ENCODE data around the gene ARHGEF18.
A peak's percentile ranks its signal among the peaks of the same experiment; 100 is the strongest.

The ARHGEF18 gene

GRCh38 chr19:7312816-7313215 lies 35.9 kb upstream of the ARHGEF18 start:
- TF ChIP-seq CTCF (conservative IDR thresholded peaks at IDR 0.05; ENCODE audit: low read length), result no peak
- DNase-seq (ENCODE audit: low read depth), result no peak
- no peak overlapping the region for H3K4me3 ChIP-seq (ENCODE audit: low read length)

GRCh38 chr19:7318176-7318575 lies 30.6 kb upstream of the ARHGEF18 start:
- no peak overlapping the region for H3K4me3 ChIP-seq (ENCODE audit: low read length)
- TF ChIP-seq CTCF (conservative IDR thresholded peaks at IDR 0.05; ENCODE audit: low read length), result no peak
- no peak for DNase-seq (ENCODE audit: low read depth)

- TF ChIP-seq CTCF (conservative IDR thresholded peaks at IDR 0.05; ENCODE audit: low read length), result peak; percentile 34; the same call in 1 of the 2 replicates
- no peak overlapping the region for H3K4me3 ChIP-seq (ENCODE audit: low read length)
- DNase-seq (ENCODE audit: low read depth), result peak; percentile 5
Observed at GRCh38 chr19:7326105-7326877, 22.4 kb upstream of the ARHGEF18 start.

- H3K4me3 ChIP-seq (ENCODE audit: low read length), result no peak overlapping the region
- TF ChIP-seq CTCF (conservative IDR thresholded peaks at IDR 0.05; ENCODE audit: low read length), result no peak
- no peak for DNase-seq (ENCODE audit: low read depth)
Observed at GRCh38 chr19:7327802-7328201, 20.9 kb upstream of the ARHGEF18 start.

GRCh38 chr19:7328647-7329046 lies 20.1 kb upstream of the ARHGEF18 start:
- no peak for TF ChIP-seq CTCF (conservative IDR thresholded peaks at IDR 0.05; ENCODE audit: low read length)
- H3K4me3 ChIP-seq (ENCODE audit: low read length), result no peak overlapping the region
- DNase-seq (ENCODE audit: low read depth), result no peak

- H3K4me3 ChIP-seq (ENCODE audit: low read length), result no peak overlapping the region
- DNase-seq (ENCODE audit: low read depth), result no peak
- TF ChIP-seq CTCF (conservative IDR thresholded peaks at IDR 0.05; ENCODE audit: low read length), result no peak
Observed at GRCh38 chr19:7331446-7331845, 17.3 kb upstream of the ARHGEF18 start.
